Memory B cell (primary cell): Measurements from ENCODE around the gene SEMA7A.
"Not testable (repeated sequence)": the region's sequence is repeated elsewhere in the genome, so short reads cannot be mapped to it uniquely, and the experiment has no call there.

Experiments
- ATAC-seq: fragments of 150-1000 bp; cut with Tn5 transposase; 2 replicates; pipeline ENCODE4 v1.10.0; 2021; ENCODE audit warnings: low read depth, mild to moderate bottlenecking, moderate library complexity
- DNase-seq, 2 donors: peaks; one replicate each; pipeline ENCODE4 v3.0.0; 2022; ENCODE audit warnings: low spot score in 2 of 2
- H3K27ac Mint-ChIP-seq: one replicate; pipeline ENCODE4 v1.8.0; 2022; ENCODE audit warnings: mild to moderate bottlenecking, moderate library complexity, mixed read lengths
- H3K27me3 Mint-ChIP-seq: one replicate; pipeline ENCODE4 v1.8.0; 2022; ENCODE audit warnings: mixed read lengths
- H3K36me3 Mint-ChIP-seq: one replicate; pipeline ENCODE4 v1.8.0; 2022; ENCODE audit warnings: mild to moderate bottlenecking, mixed read lengths
- H3K4me1 Mint-ChIP-seq: one replicate; pipeline ENCODE4 v1.8.0; 2022; ENCODE audit warnings: mixed read lengths
- H3K4me3 Mint-ChIP-seq: one replicate; pipeline ENCODE4 v1.8.0; 2022; ENCODE audit warnings: mild to moderate bottlenecking, moderate library complexity, mixed read lengths
- H3K9me3 Mint-ChIP-seq: one replicate; pipeline ENCODE4 v1.8.0; 2022; ENCODE audit warnings: mixed read lengths

The SEMA7A gene

DNA sequence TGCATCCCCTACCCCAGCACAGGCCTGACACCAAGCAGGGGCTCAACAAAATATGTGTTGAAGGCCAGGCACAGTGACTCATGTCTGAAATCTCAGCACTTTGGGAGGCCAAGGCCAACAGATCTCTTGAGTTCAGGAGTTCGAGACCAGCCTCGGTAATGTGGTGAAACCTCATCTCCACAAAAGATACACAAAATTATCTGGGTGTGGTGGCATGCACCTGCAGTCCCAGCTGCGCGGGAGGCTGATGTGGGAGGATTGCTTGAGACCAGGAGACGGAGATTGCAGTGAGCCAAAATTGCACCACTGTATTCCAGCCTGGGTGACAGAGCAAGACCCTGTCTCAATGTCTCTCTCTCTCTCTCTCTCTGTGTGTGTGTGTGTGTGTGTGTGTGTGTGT is 35.6 kb downstream of the SEMA7A start:
- peak overlapping the region; percentile 96 for H3K27ac Mint-ChIP-seq

DNA sequence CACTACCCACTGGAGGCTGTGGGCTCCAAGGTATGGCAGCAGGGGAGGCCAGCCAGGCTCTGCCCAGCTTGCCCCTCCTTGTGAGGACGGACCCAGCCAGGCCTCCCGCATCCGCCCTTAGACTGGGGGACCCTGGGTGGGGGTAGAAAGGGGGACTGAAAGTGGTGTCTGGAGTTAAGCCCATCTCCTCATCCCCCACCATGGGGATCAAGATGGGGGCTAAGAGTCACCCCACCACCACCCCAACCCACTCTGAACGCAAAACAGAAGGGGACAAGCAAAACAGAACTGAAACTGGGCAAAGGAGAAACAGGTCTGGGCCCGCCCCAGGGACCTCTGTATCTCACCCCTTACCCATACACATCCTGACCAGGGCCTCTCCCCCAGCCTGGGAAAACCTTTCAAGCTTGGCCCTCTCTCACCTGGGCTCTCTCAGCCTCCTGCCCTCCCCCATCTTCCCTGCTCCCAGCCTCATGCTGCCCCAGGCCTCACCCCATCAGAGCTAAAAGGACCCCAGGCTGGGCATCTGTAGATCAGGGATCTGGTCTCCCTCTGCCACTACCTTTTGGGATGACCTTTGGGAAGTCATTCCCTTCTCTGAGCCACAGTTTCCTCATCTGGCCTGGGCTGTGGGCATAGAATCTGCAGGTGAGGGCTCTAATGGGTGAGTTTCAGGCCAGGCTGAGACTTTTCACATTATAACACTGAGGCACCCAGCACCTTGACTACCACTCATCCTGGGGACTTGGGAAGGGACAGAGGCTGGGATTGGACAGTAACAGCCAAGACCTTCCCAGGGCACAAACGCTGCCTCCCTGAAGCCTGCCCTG is 36.3 kb downstream of the SEMA7A start:
- H3K36me3 Mint-ChIP-seq = no peaks in the 10 kb centered on the region
- peaks cover 86% of the 10 kb centered on the region for H3K4me1 Mint-ChIP-seq
- no peaks in the 10 kb centered on the region for H3K27me3 Mint-ChIP-seq
- peak overlapping the region; percentile 62 for H3K4me3 Mint-ChIP-seq
- DNase-seq (peak; percentile 46 to 51), ATAC-seq (peak; percentile 46)
- H3K9me3 Mint-ChIP-seq = no peaks in the 10 kb centered on the region
- peak overlapping the region; percentile 96 for H3K27ac Mint-ChIP-seq

More for the DNA sequence above, 35.6 kb downstream of the SEMA7A start:
- H3K9me3 Mint-ChIP-seq = no peaks in the 10 kb centered on the region
- DNase-seq (no peak), ATAC-seq (no peak)
- peaks cover 86% of the 10 kb centered on the region for H3K4me1 Mint-ChIP-seq
- H3K36me3 Mint-ChIP-seq = no peaks in the 10 kb centered on the region
- H3K4me3 Mint-ChIP-seq = peak overlapping the region; percentile 62
- no peaks in the 10 kb centered on the region for H3K27me3 Mint-ChIP-seq

DNA sequence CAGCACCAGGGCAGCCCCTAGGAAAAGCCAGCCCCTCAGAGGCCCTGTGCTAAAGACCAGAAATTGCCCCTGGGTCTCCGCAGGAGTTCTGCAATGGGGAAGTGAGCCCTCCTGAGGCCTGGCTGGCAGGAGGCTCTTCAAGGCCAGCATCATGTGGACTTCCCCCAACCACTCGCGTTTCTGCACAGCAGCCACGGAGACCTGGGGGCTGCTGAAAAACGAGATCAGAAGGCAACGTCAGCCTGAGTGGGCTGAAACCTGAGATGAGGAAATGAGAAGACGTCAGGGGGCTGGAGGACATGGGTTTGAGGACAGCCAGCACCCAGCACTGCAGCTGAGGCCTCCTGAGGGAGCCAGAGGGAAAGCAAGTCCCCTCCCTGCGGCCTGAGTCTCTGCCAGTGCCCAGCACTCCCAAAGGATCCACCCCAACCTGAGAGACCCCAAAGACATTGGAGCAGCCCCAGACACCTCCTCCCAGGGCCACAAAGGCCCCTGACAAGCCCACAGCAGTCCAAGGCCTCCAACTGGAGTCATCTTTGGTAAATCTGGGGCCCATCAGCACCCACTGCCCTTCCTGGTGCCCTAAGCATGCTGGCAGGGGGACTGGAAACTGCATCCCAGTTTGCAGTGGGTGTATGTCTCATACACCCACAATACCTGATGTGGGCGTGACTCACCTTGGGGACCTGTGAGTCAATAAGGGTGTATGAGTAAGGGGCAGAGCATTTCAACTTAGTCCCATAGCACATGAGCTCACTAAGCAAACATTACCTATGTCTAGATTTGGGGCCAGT is 37.1 kb downstream of the SEMA7A start:
- peak overlapping the region; percentile 96 for H3K27ac Mint-ChIP-seq
- H3K4me3 Mint-ChIP-seq = peak overlapping the region; percentile 68
- ATAC-seq (peak; percentile 78), DNase-seq (peak; percentile 70 to 80)
- no peaks in the 10 kb centered on the region for H3K9me3 Mint-ChIP-seq
- no peaks in the 10 kb centered on the region for H3K27me3 Mint-ChIP-seq
- H3K36me3 Mint-ChIP-seq = no peaks in the 10 kb centered on the region
- H3K4me1 Mint-ChIP-seq = peaks cover 87% of the 10 kb centered on the region

DNA sequence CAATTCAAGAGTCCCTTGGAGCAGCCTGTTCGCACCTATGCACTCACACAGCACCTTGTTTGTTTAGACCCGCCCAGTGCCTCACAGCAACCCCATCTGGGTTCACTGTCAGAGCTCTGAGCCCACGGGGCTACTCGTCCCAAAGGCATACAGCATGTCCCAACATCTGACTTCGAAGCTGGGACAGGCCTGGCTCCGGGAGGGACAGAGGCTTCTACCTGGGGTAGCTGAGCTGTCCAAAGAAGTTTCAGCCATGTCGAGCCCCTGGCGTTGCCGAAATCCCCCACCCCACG is 37.7 kb downstream of the SEMA7A start:
- no peaks in the 10 kb centered on the region for H3K27me3 Mint-ChIP-seq
- no peaks in the 10 kb centered on the region for H3K9me3 Mint-ChIP-seq
- peak; percentile 14 for ATAC-seq

DNA sequence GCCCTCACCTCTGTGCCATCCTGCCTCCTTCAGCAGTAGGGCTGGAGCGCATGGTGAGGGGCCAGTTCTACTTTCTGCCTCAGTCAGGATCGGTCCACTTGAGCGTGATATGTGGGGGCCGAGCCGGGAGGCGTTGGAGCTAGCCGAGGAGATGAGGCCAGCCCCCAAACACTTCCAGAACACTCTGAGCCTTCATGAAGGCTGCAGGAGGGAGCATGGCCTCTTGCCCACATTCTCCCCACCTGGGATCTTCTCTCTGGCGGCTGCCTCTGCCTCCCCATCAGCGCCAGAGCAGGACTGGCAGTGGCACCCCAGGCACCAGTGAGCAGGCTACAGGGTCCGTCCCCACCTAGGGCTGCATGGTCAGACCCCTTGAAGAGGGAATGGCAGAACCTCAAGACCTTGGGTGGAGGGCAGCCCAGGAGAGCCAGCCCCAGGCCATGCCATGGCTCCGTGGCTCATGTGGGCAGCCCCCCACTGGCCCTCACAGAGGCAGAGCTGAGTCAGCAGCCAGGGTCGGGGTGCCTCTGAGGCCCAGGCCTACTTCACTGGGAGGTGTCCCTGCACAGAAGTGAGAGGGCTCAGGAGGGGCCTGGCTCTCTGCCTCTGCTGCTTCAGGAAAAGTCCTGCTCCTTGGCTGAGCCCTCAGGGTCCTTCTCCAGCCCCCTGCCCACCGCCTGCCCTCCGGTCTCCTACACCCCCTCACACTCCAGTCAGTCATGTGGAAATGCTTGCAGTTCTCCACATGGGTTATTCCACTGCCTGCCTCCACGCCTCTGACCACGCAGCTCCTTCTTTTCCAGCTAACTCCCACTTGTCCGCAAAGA is 38.2 kb downstream of the SEMA7A start:
- Mint-ChIP-seq H3K4me1 (peaks cover 86% of the 10 kb centered on the region), H3K4me3 (peak overlapping the region; percentile 59), H3K27me3 (no peaks in the 10 kb centered on the region), H3K27ac (peak overlapping the region; percentile 96), H3K9me3 (no peaks in the 10 kb centered on the region), H3K36me3 (no peaks in the 10 kb centered on the region)
- ATAC-seq (no peak), DNase-seq (no peak)

More for the DNA sequence above, 37.7 kb downstream of the SEMA7A start:
- peak in 1 of 2 donors; percentile 37 for DNase-seq
- peak overlapping the region; percentile 59 for H3K4me3 Mint-ChIP-seq
- peaks cover 86% of the 10 kb centered on the region for H3K4me1 Mint-ChIP-seq
- H3K36me3 Mint-ChIP-seq = no peaks in the 10 kb centered on the region
- H3K27ac Mint-ChIP-seq = peak overlapping the region; percentile 96

DNA sequence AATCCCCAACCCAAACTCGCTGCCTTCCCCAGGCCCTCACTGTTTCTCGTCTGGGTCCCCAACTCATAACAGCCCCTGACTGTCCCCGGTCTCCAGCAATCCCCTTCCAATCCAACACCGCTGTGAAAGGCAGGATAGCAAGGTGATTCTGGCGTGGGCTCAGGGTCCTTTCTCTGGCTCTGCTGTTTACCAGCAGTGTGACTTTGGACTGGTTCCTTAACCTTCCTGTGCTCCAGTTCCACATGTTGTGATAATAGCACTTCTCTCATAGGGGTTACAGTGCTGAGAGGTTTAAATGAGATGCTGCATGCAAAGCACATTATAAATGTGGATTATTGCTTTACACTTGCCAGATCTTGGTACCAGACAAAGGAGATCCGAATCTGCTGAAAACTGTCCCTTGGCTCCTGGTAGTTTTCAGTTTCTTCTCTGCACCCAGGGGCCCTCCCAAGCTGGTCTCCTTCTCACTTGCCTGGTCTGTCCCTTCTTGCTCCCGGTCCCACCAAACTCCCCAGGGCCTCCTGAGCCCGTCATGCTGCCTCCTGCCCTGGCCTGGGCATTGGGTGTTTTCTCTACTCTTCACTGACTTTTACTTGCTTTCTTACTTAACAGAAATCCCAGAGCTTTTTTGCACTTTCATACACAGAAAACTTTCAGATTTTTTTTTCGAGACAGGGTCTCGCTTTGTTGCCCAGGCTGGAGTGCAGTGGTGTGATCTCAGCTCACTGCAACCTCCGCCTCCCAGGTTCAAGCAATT is 39.5 kb downstream of the SEMA7A start:
- Mint-ChIP-seq H3K4me1 (peaks cover 84% of the 10 kb centered on the region), H3K4me3 (no peak overlapping the region), H3K27ac (peak overlapping the region; percentile 96), H3K36me3 (no peaks in the 10 kb centered on the region), H3K9me3 (no peaks in the 10 kb centered on the region), H3K27me3 (no peaks in the 10 kb centered on the region)
- DNase-seq (no peak), ATAC-seq (no peak)

DNA sequence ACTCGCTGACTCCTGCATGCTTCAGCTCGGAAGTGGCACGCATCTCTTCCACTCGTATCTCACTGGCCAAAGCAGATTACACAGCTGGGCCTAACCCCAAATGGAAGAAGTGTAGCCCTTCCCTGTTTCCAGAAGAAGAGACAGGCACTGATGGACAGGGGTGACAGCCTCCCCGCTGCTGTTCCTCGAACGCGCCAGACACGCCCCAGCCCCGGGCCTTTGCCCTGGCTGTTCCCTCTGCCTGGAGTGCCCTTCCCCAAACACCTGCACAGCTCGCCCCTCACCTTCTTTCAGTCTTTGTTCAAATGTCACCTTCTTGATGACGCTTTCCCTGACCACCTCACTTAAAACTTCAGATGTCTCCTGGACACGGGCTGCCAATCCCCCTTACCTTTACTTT is 40.3 kb downstream of the SEMA7A start:
- H3K36me3 Mint-ChIP-seq = no peaks in the 10 kb centered on the region
- ATAC-seq (no peak), DNase-seq (no peak)
- peak overlapping the region; percentile 96 for H3K27ac Mint-ChIP-seq
- H3K27me3 Mint-ChIP-seq = no peaks in the 10 kb centered on the region
- H3K9me3 Mint-ChIP-seq = no peaks in the 10 kb centered on the region
- no peak overlapping the region for H3K4me3 Mint-ChIP-seq
- H3K4me1 Mint-ChIP-seq = peaks cover 77% of the 10 kb centered on the region

DNA sequence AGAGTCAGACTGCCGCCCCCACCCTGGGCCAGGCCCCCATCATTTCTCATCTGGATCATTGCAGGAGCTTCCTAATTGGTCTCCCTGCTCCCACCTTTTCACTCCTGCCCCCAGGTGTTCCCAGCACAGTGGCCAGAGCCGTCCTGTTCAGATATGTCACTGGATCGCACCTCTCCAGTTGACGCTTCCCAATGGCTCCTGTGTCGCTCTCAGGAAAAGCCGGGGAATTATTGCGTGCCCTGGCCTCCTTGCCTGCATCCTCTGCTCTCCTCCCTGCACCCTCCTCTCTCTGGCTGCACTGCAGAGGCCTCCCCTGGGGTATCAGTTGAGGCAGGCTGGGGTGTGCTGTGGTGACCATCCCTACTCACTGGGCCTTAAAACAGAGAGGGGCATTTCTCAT is 40.9 kb downstream of the SEMA7A start:
- H3K27me3 Mint-ChIP-seq = no peaks in the 10 kb centered on the region
- H3K4me1 Mint-ChIP-seq = peaks cover 72% of the 10 kb centered on the region
- DNase-seq (no peak), ATAC-seq (no peak)
- peak overlapping the region; percentile 96 for H3K27ac Mint-ChIP-seq
- peak overlapping the region; percentile 52 for H3K4me3 Mint-ChIP-seq
- no peaks in the 10 kb centered on the region for H3K9me3 Mint-ChIP-seq
- H3K36me3 Mint-ChIP-seq = no peaks in the 10 kb centered on the region

DNA sequence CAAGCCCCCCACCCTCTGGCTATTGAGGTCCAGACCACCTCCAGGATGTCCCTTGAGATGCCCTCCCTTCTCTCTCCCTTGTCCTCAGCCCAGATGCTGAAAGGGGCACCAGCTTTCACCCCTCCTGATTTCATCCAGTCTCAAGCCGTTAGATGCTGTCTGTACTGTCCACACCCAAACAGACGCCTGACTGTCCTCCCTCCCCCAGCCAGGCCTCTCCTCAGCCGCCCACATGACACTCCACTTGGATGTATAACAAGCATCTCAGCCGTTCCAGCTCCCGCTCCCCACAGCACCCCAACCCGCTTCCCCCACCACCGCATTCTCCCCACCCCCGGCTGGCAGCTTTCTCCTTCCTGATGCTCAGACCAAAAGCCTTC is 41.3 kb downstream of the SEMA7A start:
- peak overlapping the region; percentile 61 for H3K4me3 Mint-ChIP-seq
- H3K27ac Mint-ChIP-seq = peak overlapping the region; percentile 96
- no peaks in the 10 kb centered on the region for H3K27me3 Mint-ChIP-seq
- DNase-seq (no peak), ATAC-seq (no peak)
- peaks cover 69% of the 10 kb centered on the region for H3K4me1 Mint-ChIP-seq
- H3K9me3 Mint-ChIP-seq = no peaks in the 10 kb centered on the region
- no peaks in the 10 kb centered on the region for H3K36me3 Mint-ChIP-seq

DNA sequence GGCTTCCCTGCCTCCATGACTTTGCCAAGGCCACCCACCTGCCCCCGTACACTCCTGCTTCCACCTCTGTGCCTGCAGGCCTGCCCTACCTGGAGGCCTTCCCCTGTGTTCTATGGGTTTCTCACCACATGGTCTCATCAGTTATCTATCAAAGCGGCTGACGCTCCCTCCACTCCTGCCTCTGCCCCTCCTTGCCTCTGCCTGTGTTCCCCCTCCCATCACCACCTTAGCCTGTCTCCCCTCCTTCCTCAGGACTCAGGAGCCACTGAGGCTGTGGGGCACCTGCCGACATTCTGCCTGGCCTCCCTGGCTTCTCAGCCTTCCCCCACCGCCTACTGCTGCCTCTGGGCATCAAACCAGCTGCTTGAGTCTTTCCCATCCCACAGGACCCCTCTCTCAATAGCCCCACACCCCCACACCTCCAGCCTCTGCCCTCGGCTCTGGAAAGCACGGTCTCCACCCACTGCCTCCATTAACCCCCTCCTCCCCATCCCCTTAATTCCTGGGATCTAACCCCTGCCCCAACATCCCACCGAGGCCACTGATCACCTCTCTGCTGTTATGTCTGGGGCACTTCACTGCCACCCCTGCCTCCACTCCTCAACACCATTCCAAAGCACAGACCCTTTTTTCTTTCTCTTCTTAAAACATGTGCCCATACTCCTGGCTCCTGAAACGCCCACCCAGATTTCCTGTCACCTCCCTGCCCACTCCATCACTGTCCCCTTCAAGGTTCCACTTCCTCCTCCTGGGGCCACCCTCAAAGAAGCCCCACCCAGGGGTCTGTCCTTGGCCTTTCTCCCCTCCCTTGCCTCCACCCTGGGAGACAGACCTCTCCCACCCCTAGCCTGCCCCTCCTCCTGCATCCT is 41.9 kb downstream of the SEMA7A start:
- ATAC-seq (no peak), DNase-seq (no peak)
- no peaks in the 10 kb centered on the region for H3K36me3 Mint-ChIP-seq
- H3K9me3 Mint-ChIP-seq = no peaks in the 10 kb centered on the region
- peaks cover 69% of the 10 kb centered on the region for H3K4me1 Mint-ChIP-seq
- H3K4me3 Mint-ChIP-seq = peak overlapping the region; percentile 61
- no peaks in the 10 kb centered on the region for H3K27me3 Mint-ChIP-seq
- H3K27ac Mint-ChIP-seq = peak overlapping the region; percentile 96

DNA sequence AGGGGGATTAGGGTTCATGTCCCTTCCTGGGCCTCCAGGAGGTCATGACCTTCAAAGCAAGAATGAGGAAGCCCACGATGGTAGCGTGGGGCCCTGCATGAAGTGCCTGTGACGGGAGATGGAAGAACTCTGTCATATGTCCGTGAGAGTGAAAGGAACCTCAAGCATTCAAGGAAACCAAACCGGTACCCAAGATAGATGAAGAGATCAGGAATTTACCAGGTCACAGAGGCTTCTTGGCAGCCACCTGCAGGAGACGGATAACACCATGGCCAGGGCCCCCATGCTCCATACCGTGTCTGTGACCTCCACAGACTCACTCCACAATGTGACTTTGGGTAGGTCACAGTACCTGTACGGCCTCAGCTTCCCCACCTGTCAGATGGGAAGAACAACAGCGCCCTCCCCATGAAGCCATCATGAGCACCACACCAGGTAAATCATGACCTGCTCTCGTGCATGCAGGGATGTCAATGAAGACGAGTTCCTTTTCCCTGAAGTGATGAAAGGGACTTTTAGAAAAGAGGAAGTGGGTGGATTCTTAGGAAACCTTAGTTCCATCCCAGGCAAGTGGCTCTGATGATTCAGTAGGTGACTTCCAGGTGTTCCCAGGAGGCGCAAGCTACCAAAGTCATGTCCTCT is 43.0 kb downstream of the SEMA7A start:
- DNase-seq = no peak
- Mint-ChIP-seq H3K9me3 (no peaks in the 10 kb centered on the region), H3K27ac (peak overlapping the region; percentile 96), H3K4me1 (peaks cover 66% of the 10 kb centered on the region), H3K4me3 (peak overlapping the region; percentile 12), H3K27me3 (no peaks in the 10 kb centered on the region), H3K36me3 (no peaks in the 10 kb centered on the region)
- ATAC-seq = peak; percentile 42

DNA sequence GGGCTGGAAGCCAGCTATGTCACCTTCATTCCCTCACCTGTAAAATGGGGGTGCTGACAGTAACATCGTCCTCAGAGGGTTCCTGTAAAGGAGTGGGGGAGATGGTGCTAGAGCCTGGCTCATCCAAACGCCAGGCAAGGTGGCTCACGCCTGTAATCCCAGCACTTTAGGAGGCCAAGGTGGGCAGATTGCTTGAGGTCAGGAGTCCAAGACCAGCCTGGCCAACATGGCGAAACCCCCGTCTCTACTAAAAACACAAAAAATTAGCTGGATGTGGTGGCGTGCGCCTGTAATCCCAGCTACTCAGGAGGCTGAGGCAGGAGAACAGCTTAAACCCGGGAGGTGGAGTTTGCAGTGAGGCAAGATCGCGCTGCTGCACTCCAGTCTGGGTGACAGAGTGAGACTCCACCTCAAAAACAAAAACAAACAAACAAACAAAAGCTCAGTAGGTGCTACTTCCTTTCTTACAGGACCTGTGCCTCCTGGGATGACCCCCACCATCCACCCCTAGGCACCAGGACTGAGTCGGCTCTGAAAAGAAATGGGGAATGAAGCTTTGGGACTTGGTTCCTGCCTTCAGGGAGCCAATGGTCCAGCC is 43.6 kb downstream of the SEMA7A start:
- ATAC-seq, H3K9me3 Mint-ChIP-seq, H3K27me3 Mint-ChIP-seq, DNase-seq, H3K4me3 Mint-ChIP-seq, H3K36me3 Mint-ChIP-seq: not testable (repeated sequence)
- Mint-ChIP-seq H3K4me1 (peaks cover 64% of the 10 kb centered on the region), H3K27ac (peak overlapping the region; percentile 96)
